K562 (cell line): ENCODE results near the gene TCF3. TPM values are rescaled to one million over a fixed set of nuclear protein-coding genes. Genes with fewer than 3 reads are reported as not detected.

Source experiments
- ATAC-seq: fragments of 200-7000 bp; cut with Tn5 transposase; 3 replicates; pipeline ENCODE4 v1.9.1; 2020; ENCODE audit warnings: moderate library complexity
- BruUV-seq: library from RNA; stranded (reverse); fragments of 400-500 nt; replicated peaks from 2 replicates; lab custom pipeline; 2021; lab: Mats Ljungman, UMichigan
- CTCF ChIA-PET: fragments of 300-600 bp; formaldehyde crosslinking; extraction: SDS; loops from one replicate; lab custom pipeline; 2021; ENCODE audit warnings: low intra/inter-chr PET ratio; lab: Yijun Ruan, JAX
- POLR2A ChIA-PET: fragments of 300-600, 350-650 bp; sonication (Branson Sonifier 250); formaldehyde crosslinking; extraction: SDS; loops from one replicate; lab custom pipeline; 2021; ENCODE audit warnings: antibody characterized with exemption, inconsistent platforms; lab: Yijun Ruan, JAX
- DNase-seq, 4 experiments: peaks; one replicate each; pipeline versions ENCODE4 v3.0.0 to v3.0.0-alpha.2; 2011 to 2018; ENCODE audit warnings: low spot score in 3 of 4, mixed read lengths in 3 of 4; ENCODE audit errors: extremely low read depth in 1 of 4
- FAIRE-seq: peaks from 2 replicates; lab custom pipeline; 2011; peaks lifted over from hg19 to GRCh38; lab: Jason Lieb, UNC
- H2AFZ ChIP-seq: 2 replicates; pipeline ENCODE4 v1.6.0; 2011; ENCODE audit warnings: low read depth, low read length, control low read depth, inconsistent platforms
- H3K27ac ChIP-seq: fragments of 200-600 bp; 3 replicates; pipeline ENCODE4 v1.8.0; 2011; ENCODE audit warnings: low read depth, mild to moderate bottlenecking, control low read depth, inconsistent platforms, low read length, moderate library complexity, mixed read lengths; ENCODE audit errors: extremely low read depth
- H3K27me3 ChIP-seq, 2 experiments: fragments of 300-600 bp in 1 of 2; 2 replicates in 1 of 2; 3 replicates in 1 of 2; pipeline versions ENCODE4 v1.6.0 to v1.8.0; 2011; ENCODE audit warnings: inconsistent platforms in 2 of 2, low read length in 2 of 2, mild to moderate bottlenecking in 1 of 2, mixed read lengths in 1 of 2, moderate library complexity in 1 of 2; ENCODE audit not compliant: control insufficient read depth in 2 of 2, insufficient read depth in 2 of 2
- H3K36me3 ChIP-seq: fragments of 300-600 bp; 3 replicates; pipeline ENCODE4 v1.8.0; 2011; ENCODE audit warnings: mild to moderate bottlenecking, low read length, inconsistent platforms; ENCODE audit not compliant: control insufficient read depth, insufficient read depth
- H3K4me1 ChIP-seq, 2 experiments: fragments of 200-600 bp in 1 of 2; replicated peaks in 1 of 2; 2 replicates in 1 of 2; 3 replicates in 1 of 2; pipeline versions ENCODE4 v1.5.1 to v1.8.0; 2011; ENCODE audit warnings: inconsistent platforms in 2 of 2, low read length in 2 of 2, mild to moderate bottlenecking in 1 of 2, mixed read lengths in 1 of 2, moderate library complexity in 1 of 2; ENCODE audit not compliant: control insufficient read depth in 2 of 2, insufficient read depth in 2 of 2
- H3K4me2 ChIP-seq: 2 replicates; pipeline ENCODE4 v1.6.1; 2011; ENCODE audit warnings: low read length, control low read depth, inconsistent platforms, mixed read lengths; ENCODE audit not compliant: insufficient read depth
- H3K4me3 ChIP-seq: fragments of 200-600 bp; sonication (generic), shearing (Covaris generic); 2 replicates; pipeline ENCODE4 v1.5.1; 2016; ENCODE audit warnings: control low read depth, inconsistent platforms
- H3K79me2 ChIP-seq: fragments of 200-600 bp; 3 replicates; pipeline ENCODE4 v1.8.0; 2011; ENCODE audit warnings: low read length, inconsistent platforms; ENCODE audit not compliant: control insufficient read depth, insufficient read depth
- H3K9ac ChIP-seq, 2 experiments: 2 replicates each; pipeline versions ENCODE4 v1.6.0 to v1.6.1; 2011; ENCODE audit warnings: low read depth in 2 of 2, low read length in 2 of 2, control low read depth in 1 of 2, inconsistent platforms in 1 of 2, mild to moderate bottlenecking in 1 of 2, mixed read lengths in 1 of 2; ENCODE audit not compliant: insufficient read depth in 1 of 2
- H3K9me1 ChIP-seq: one replicate; pipeline ENCODE4 v1.6.0; 2011; ENCODE audit warnings: inconsistent platforms, mild to moderate bottlenecking, low read length, moderate library complexity; ENCODE audit not compliant: control insufficient read depth, insufficient read depth
- H3K9me3 ChIP-seq: replicated peaks from 2 replicates; pipeline ENCODE4 v1.5.1; 2011; ENCODE audit warnings: low read depth, low read length, inconsistent platforms; ENCODE audit not compliant: control insufficient read depth, insufficient read depth
- H4K20me1 ChIP-seq: replicated peaks from 2 replicates; pipeline ENCODE4 v1.6.1; 2011; ENCODE audit warnings: low read length, inconsistent platforms, mixed read lengths; ENCODE audit not compliant: control insufficient read depth, insufficient read depth
- GABPB1 ChIP-seq: sonication (generic); formaldehyde crosslinking; IDR thresholded peaks from 2 replicates; pipeline ENCODE4 v1.8.0; 2022; ENCODE audit warnings: mild to moderate bottlenecking, missing genetic modification reagents
- NFE2 ChIP-seq: IDR thresholded peaks from 2 replicates; pipeline ENCODE4 v1.6.1; 2014; ENCODE audit warnings: antibody characterized with exemption, low read depth
- NUFIP1 ChIP-seq: fragments of 450-650 bp; IDR thresholded peaks from 2 replicates; pipeline ENCODE4 v1.6.1; 2018; ENCODE audit not compliant: partially characterized antibody
- POLR2AphosphoS5 ChIP-seq: IDR thresholded peaks from 2 replicates; pipeline ENCODE4 v1.6.1; 2011; ENCODE audit warnings: mild to moderate bottlenecking, low read depth, low read length, moderate library complexity; ENCODE audit not compliant: control insufficient read depth, insufficient read depth
- ZKSCAN1 ChIP-seq: fragments of 150-350 bp; IDR thresholded peaks from 2 replicates; pipeline ENCODE4 v1.6.1; 2016; ENCODE audit warnings: low read depth, low read length
- WGBS: fragments of 100-300 bp; shearing (Covaris generic); methylation state at CpG from one replicate; pipeline ENCODE4 v1.1.6; 2016; ENCODE audit warnings: low coverage, mixed read lengths; ENCODE audit not compliant: insufficient coverage; ENCODE audit errors: missing lambda C conversion rate; 5-methylcytosine and 5-hydroxymethylcytosine counted together
- in situ Hi-C: fragments of 300-500 bp; cut with MboI; formaldehyde crosslinking; loops from 4 replicates; pipeline ENCODE4 v1.15.0; 2018; ENCODE audit warnings: inconsistent platforms, mixed read lengths
- intact Hi-C: fragments of 100-400 bp; cut with micrococcal nuclease; formaldehyde crosslinking; loops from 2 replicates; pipeline ENCODE4 v1.14.2; 2022
- polyA plus RNA-seq, 8 experiments: library from polyadenylated mRNA; depleted of rRNA in 4 of 8; stranded (reverse) in 5 of 8; unstranded in 3 of 8; fragments of >200 nt; fragmentation: Nextera tagmentation in 2 of 8; fragmentation: Illumina TruSeq in 1 of 8; extraction: Ambion mirVana in 2 of 8; extraction: Trizol in 1 of 8; gene quantifications; 2 replicates each; pipeline versions ENCODE4 v1.2.1 to v1.2.3, GENCODE V29; 2011 to 2014; ENCODE audit warnings: inconsistent platforms in 1 of 8, missing spikeins in 1 of 8
- total RNA-seq, 7 experiments: library from RNA; depleted of rRNA in 6 of 7; stranded (reverse); fragments of >200 nt in 6 of 7; fragmentation: Illumina TruSeq in 2 of 7; extraction: Trizol in 2 of 7; gene quantifications; 2 replicates each; pipeline versions ENCODE4 v1.2.1 to v1.2.3, GENCODE V29; 2011 to 2021; ENCODE audit warnings: low replicate concordance in 1 of 7
- TF ChIP-seq, protein P1 (sequence below), 2 experiments: fragments of 450-650 bp; formaldehyde crosslinking in 1 of 2; IDR thresholded peaks; 2 replicates each; pipeline versions ENCODE4 v1.4.0 to v1.6.1; 2014 to 2020; ENCODE audit warnings: mild to moderate bottlenecking in 2 of 2, borderline replicate concordance in 1 of 2, low read depth in 1 of 2
- TF ChIP-seq, protein P2 (sequence below): sonication (generic); formaldehyde crosslinking; IDR thresholded peaks from 2 replicates; pipeline ENCODE4 v1.8.1; 2023; ENCODE audit warnings: mild to moderate bottlenecking, missing genetic modification reagents
- TF ChIP-seq, protein P3 (sequence below), 2 experiments: fragments of 450-650 bp; conservative IDR thresholded peaks; 2 replicates each; pipeline ENCODE4 v1.6.1; 2017; ENCODE audit warnings: mild to moderate bottlenecking in 2 of 2, moderate library complexity in 2 of 2

Gene TCF3
- total and polyA plus RNA-seq, 9 of the 15 experiments (the other 6 are each of a cell fraction or from before 2014, with no cell fraction given), result 5.6 to 259 (median 84.0) TPM

DNA sequence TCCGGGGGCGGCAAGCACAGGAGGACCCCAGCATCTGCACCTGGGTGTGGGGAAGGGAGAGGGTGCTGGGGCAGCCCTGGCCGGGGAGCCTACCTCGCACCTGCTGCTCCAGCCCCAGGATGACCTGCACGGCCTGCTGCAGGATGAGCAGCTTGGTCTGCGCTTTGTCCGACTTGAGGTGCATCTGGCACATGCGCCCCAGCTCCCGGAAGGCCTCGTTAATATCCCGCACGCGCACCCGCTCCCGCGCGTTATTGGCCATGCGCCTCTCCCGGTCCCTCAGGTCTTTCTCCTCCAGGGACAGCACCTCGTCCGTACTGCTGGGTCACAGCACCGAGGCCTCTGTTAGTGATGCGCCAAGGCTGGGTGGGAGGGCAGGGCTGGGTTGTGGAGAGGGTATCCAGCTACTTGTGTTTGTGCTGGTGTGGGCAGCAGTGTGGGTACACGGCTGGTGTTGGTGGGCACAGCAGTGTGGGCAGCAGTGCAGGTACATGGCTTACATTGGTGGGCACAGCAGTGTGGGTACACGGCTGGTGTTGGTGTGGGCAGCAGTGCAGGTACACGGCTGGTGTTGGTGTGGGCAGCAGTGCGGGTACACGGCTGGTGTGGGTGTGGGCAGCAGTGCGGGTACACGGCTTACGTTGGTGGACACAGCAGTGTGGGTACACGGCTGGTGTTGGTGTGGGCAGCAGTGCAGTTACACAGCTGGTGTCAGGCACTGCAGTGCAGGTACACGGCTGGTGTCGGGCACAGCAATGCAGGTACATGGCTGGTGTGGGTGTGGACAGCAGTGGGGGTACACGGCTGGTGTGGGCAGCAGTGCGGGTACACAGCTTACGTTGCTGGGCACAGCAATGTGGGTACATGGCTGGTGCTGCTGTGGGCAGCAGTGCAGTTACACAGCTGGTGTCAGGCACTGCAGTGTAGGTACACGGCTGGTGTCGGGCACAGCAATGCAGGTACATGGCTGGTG lies 40.0 kb downstream of the TCF3 start:
- no peak for ATAC-seq
- intact Hi-C loops, result no loop called here
- no peaks in the 10 kb centered on the region for H3K9me3 ChIP-seq
- WGBS, result 96% methylated on average over 34 of the region's 39 CpGs
- no peak for FAIRE-seq
- no peak for DNase-seq
- 0 out of 4 replicates have a peak overlapping the region, but pooled peaks of 1 of the 2 experiments have one; percentile 10 for H3K9ac ChIP-seq
- ChIA-PET POLR2A (no interaction called here), CTCF (no interaction called here)
- no peak overlapping the region for H3K4me3 ChIP-seq
- no peak overlapping the region for H2AFZ ChIP-seq
- H3K9me1 ChIP-seq, result no peaks in the 10 kb centered on the region
- BruUV-seq, result no TSS peak
- no peaks in the 10 kb centered on the region for H3K79me2 ChIP-seq
- H3K27me3 ChIP-seq, result no peaks in the 10 kb centered on the region
- no peak overlapping the region for H3K27ac ChIP-seq
- in situ Hi-C loops, result no loop called here
- H3K4me1 ChIP-seq, result peaks cover 0 to 44% of the 10 kb centered on the region in 2 experiments; a peak in 2 of 5 replicates
- H4K20me1 ChIP-seq, result no peaks in the 10 kb centered on the region
- H3K4me2 ChIP-seq, result no peak overlapping the region
- H3K36me3 ChIP-seq, result peaks cover 77% of the 10 kb centered on the region
- TF ChIP-seq GABPB1 (CRISPR knock-in tag), result no peak
- TF ChIP-seq, protein P1, sequence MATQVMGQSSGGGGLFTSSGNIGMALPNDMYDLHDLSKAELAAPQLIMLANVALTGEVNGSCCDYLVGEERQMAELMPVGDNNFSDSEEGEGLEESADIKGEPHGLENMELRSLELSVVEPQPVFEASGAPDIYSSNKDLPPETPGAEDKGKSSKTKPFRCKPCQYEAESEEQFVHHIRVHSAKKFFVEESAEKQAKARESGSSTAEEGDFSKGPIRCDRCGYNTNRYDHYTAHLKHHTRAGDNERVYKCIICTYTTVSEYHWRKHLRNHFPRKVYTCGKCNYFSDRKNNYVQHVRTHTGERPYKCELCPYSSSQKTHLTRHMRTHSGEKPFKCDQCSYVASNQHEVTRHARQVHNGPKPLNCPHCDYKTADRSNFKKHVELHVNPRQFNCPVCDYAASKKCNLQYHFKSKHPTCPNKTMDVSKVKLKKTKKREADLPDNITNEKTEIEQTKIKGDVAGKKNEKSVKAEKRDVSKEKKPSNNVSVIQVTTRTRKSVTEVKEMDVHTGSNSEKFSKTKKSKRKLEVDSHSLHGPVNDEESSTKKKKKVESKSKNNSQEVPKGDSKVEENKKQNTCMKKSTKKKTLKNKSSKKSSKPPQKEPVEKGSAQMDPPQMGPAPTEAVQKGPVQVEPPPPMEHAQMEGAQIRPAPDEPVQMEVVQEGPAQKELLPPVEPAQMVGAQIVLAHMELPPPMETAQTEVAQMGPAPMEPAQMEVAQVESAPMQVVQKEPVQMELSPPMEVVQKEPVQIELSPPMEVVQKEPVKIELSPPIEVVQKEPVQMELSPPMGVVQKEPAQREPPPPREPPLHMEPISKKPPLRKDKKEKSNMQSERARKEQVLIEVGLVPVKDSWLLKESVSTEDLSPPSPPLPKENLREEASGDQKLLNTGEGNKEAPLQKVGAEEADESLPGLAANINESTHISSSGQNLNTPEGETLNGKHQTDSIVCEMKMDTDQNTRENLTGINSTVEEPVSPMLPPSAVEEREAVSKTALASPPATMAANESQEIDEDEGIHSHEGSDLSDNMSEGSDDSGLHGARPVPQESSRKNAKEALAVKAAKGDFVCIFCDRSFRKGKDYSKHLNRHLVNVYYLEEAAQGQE (IDR thresholded peaks at IDR 0.05; ENCODE audit: borderline replicate concordance), result no peak
- TF ChIP-seq, protein P1 (CRISPR knock-in tag; IDR thresholded peaks at IDR 0.05; ENCODE audit: low read depth), result no peak
- no peak for TF ChIP-seq ZKSCAN1
- TF ChIP-seq, protein P2, sequence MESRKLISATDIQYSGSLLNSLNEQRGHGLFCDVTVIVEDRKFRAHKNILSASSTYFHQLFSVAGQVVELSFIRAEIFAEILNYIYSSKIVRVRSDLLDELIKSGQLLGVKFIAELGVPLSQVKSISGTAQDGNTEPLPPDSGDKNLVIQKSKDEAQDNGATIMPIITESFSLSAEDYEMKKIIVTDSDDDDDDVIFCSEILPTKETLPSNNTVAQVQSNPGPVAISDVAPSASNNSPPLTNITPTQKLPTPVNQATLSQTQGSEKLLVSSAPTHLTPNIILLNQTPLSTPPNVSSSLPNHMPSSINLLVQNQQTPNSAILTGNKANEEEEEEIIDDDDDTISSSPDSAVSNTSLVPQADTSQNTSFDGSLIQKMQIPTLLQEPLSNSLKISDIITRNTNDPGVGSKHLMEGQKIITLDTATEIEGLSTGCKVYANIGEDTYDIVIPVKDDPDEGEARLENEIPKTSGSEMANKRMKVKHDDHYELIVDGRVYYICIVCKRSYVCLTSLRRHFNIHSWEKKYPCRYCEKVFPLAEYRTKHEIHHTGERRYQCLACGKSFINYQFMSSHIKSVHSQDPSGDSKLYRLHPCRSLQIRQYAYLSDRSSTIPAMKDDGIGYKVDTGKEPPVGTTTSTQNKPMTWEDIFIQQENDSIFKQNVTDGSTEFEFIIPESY (CRISPR knock-in tag), result peak; percentile 71
- TF ChIP-seq, protein P3, sequence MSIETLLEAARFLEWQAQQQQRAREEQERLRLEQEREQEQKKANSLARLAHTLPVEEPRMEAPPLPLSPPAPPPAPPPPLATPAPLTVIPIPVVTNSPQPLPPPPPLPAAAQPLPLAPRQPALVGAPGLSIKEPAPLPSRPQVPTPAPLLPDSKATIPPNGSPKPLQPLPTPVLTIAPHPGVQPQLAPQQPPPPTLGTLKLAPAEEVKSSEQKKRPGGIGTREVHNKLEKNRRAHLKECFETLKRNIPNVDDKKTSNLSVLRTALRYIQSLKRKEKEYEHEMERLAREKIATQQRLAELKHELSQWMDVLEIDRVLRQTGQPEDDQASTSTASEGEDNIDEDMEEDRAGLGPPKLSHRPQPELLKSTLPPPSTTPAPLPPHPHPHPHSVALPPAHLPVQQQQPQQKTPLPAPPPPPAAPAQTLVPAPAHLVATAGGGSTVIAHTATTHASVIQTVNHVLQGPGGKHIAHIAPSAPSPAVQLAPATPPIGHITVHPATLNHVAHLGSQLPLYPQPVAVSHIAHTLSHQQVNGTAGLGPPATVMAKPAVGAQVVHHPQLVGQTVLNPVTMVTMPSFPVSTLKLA (conservative IDR thresholded peaks at IDR 0.05), result no peak
- no peak for TF ChIP-seq NFE2
- peak; percentile 22; the same call in 1 of the 2 replicates for TF ChIP-seq POLR2AphosphoS5
- TF ChIP-seq NUFIP1, result no peak
